ENCODE data around the gene UGT1A7. TPM values are rescaled to one million over a fixed set of nuclear protein-coding genes. Genes with fewer than 3 reads are reported as not detected.
A peak's percentile ranks its signal among the peaks of the same experiment; 100 is the strongest.
"Not testable (repeated sequence)": the region's sequence is repeated elsewhere in the genome, so short reads cannot be mapped to it uniquely, and the experiment has no call there.

Gene UGT1A7
- 4.9 TPM for total RNA-seq

- no peak for TF ChIP-seq CTCF (IDR thresholded peaks at IDR 0.05)
- TF ChIP-seq POLR2AphosphoS5 (IDR thresholded peaks at IDR 0.05; ENCODE audit: insufficient read depth in 1 of 2, low read depth in 1 of 2) = peak in 1 of 2 donors; percentile 59
Measured at GRCh38 chr2:233681521-233682099, at the start of gene UGT1A7. Gene UGT1A7 (plus strand): TSS chr2:233681901. CDS start chr2:233681938, 37 bp downstream.

DNA sequence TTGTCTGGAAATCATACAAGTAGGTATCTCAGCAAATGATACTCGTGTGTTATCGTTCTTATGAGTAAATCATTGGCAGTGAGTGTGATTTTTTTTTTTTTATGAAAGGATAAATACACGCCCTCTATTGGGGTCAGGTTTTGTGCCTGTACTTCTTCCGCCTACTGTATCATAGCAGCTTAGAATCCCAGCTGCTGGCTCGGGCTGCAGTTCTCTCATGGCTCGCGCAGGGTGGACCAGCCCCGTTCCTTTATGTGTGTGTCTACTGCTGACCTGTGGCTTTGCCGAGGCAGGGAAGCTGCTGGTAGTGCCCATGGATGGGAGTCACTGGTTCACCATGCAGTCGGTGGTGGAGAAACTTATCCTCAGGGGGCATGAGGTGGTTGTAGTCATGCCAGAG lies 45.4 kb upstream of the UGT1A7 start, which contains the start of gene UGT1A10:
TSS of gene UGT1A10 (plus strand) at position 143 of the 400 bp plus-strand sequence. CDS start at position 218, 75 bp downstream.
- DNase-seq (ENCODE audit: extremely low spot score in 2 of 2); H3K9me3 ChIP-seq; H3K4me1 ChIP-seq; H3K36me3 ChIP-seq; H3K27me3 ChIP-seq; H3K4me3 ChIP-seq; H3K27ac ChIP-seq; intact Hi-C loops (cut with DNase I): not testable (repeated sequence)

More at GRCh38 chr2:233681521-233682099, at the start of gene UGT1A7:
- Histone ChIP-seq H3K4me3 (no peak within 1 kb of the TSS), H3K4me1 (no peaks in the 10 kb centered on the region), H3K27ac (no peak within 1 kb of the TSS), H3K9me3 (no peaks in the 10 kb centered on the region), H3K27me3 (no peaks in the 10 kb centered on the region), H3K36me3 (no peaks in the 10 kb centered on the region)
- no peak for DNase-seq (ENCODE audit: extremely low spot score in 2 of 2)
- intact Hi-C loops (cut with DNase I) = no loop called here

DNA sequence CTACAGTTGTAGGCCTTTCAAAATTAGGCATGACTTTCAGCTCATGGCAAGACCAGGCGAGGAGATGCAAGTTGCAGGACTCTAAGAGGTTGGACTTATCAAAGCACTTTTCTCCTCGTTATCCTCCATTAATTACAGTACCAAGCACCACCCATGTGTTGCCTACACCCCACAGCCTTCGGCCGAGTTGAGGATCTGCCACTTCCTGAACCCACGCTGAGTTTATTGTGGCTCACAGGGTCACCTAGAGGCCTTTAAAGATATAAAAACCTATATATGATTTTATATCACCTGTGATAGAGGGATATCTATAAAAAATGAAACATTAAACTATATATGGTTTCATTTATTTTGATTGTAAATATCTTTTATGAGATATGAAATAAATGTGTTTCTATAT lies 42.9 kb upstream of the UGT1A7 start:
- H3K4me1 ChIP-seq = no peaks in the 10 kb centered on the region
- no peak overlapping the region for H3K4me3 ChIP-seq
- H3K36me3 ChIP-seq = no peaks in the 10 kb centered on the region
- no peaks in the 10 kb centered on the region for H3K9me3 ChIP-seq
- TF ChIP-seq CTCF (IDR thresholded peaks at IDR 0.05) (no peak), POLR2A (IDR thresholded peaks at IDR 0.05) (no peak), POLR2AphosphoS5 (IDR thresholded peaks at IDR 0.05; ENCODE audit: insufficient read depth in 1 of 2, low read depth in 1 of 2) (no peak)
- no peaks in the 10 kb centered on the region for H3K27me3 ChIP-seq
- intact Hi-C loops (cut with DNase I) = no loop called here
- no peak overlapping the region for H3K27ac ChIP-seq
- no peak for DNase-seq (ENCODE audit: extremely low spot score in 2 of 2)

- H3K36me3 ChIP-seq = no peaks in the 10 kb centered on the region
- no peaks in the 10 kb centered on the region for H3K9me3 ChIP-seq
- no peak overlapping the region for H3K4me3 ChIP-seq
- no peak for TF ChIP-seq CTCF (IDR thresholded peaks at IDR 0.05)
- TF ChIP-seq POLR2AphosphoS5 (IDR thresholded peaks at IDR 0.05; ENCODE audit: insufficient read depth in 1 of 2, low read depth in 1 of 2) = no peak
- TF ChIP-seq POLR2A (IDR thresholded peaks at IDR 0.05) = no peak
- H3K27me3 ChIP-seq = no peaks in the 10 kb centered on the region
- no peak overlapping the region for H3K27ac ChIP-seq
- intact Hi-C loops (cut with DNase I) = no loop called here
- no peaks in the 10 kb centered on the region for H3K4me1 ChIP-seq
- DNase-seq (ENCODE audit: extremely low spot score in 2 of 2) = no peak
Measured at GRCh38 chr2:233639860-233640259, 41.8 kb upstream of the UGT1A7 start.

GRCh38 chr2:233643128-233643527 lies 38.6 kb upstream of the UGT1A7 start:
- Histone ChIP-seq H3K36me3 (no peaks in the 10 kb centered on the region), H3K9me3 (no peaks in the 10 kb centered on the region), H3K27me3 (no peaks in the 10 kb centered on the region), H3K4me3 (no peak overlapping the region), H3K4me1 (no peaks in the 10 kb centered on the region), H3K27ac (no peak overlapping the region)
- no peak for DNase-seq (ENCODE audit: extremely low spot score in 2 of 2)
- no peak for TF ChIP-seq CTCF (IDR thresholded peaks at IDR 0.05)
- no peak for TF ChIP-seq POLR2A (IDR thresholded peaks at IDR 0.05)
- TF ChIP-seq POLR2AphosphoS5 (IDR thresholded peaks at IDR 0.05; ENCODE audit: insufficient read depth in 1 of 2, low read depth in 1 of 2) = no peak
- intact Hi-C loops (cut with DNase I) = no loop called here

DNA sequence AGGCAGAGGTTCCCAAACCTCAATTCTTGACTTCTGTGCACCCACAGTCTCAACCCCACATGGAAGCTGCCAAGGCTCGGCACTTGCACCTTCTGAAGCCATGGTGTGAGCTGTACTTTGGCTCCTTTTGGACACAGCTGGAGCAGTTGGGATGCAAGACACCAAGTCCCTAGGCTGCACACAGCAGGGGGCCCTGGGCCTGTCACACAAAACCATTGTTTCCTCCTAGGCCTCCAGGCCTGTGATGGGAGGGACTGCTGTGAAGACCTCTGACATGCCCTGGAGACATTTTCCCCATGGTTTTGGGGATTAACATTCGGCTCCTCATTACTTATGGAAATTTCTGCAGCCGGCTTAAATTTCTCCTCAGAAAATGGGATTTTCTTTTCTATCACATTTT lies 35.7 kb upstream of the UGT1A7 start:
- intact Hi-C loops (cut with DNase I); H3K36me3 ChIP-seq; H3K9me3 ChIP-seq; H3K4me1 ChIP-seq; DNase-seq (ENCODE audit: extremely low spot score in 2 of 2); H3K4me3 ChIP-seq; H3K27ac ChIP-seq; H3K27me3 ChIP-seq: not testable (repeated sequence)
